ENCODE data around the gene APOA5. TPM values are rescaled to one million over a fixed set of nuclear protein-coding genes. Genes with fewer than 3 reads are reported as not detected.

APOA5 gene
- total RNA-seq, 1 donor from 2014 or later: not detected

- no peak overlapping the region for H3K27ac Mint-ChIP-seq
- no peak overlapping the region for H3K4me3 Mint-ChIP-seq
- H3K36me3 Mint-ChIP-seq (ENCODE audit: low read depth): no peaks in the 10 kb centered on the region
- DNase-seq (ENCODE audit: low spot score): no peak
- no peaks in the 10 kb centered on the region for H3K4me1 Mint-ChIP-seq (ENCODE audit: low read depth)
- H3K9me3 Mint-ChIP-seq: no peaks in the 10 kb centered on the region
- peaks cover 23% of the 10 kb centered on the region for H3K27me3 Mint-ChIP-seq (ENCODE audit: insufficient read depth)
- intact Hi-C loops (cut with micrococcal nuclease): no loop called here
Measured at GRCh38 chr11:116800610-116801009, 8.9 kb upstream of the APOA5 start.

GRCh38 chr11:116798368-116798767 lies 6.7 kb upstream of the APOA5 start:
- Mint-ChIP-seq H3K27ac (no peak overlapping the region), H3K36me3 (ENCODE audit: low read depth) (no peaks in the 10 kb centered on the region), H3K9me3 (no peaks in the 10 kb centered on the region), H3K4me1 (ENCODE audit: low read depth) (no peaks in the 10 kb centered on the region), H3K4me3 (no peak overlapping the region), H3K27me3 (ENCODE audit: insufficient read depth) (peaks cover 23% of the 10 kb centered on the region)
- intact Hi-C loops (cut with micrococcal nuclease): no loop called here
- DNase-seq (ENCODE audit: low spot score): no peak

GRCh38 chr11:116797816-116798215 lies 6.1 kb upstream of the APOA5 start:
- no peak overlapping the region for H3K27ac Mint-ChIP-seq
- peaks cover 22% of the 10 kb centered on the region for H3K27me3 Mint-ChIP-seq (ENCODE audit: insufficient read depth)
- H3K4me3 Mint-ChIP-seq: no peak overlapping the region
- H3K9me3 Mint-ChIP-seq: no peaks in the 10 kb centered on the region
- H3K4me1 Mint-ChIP-seq (ENCODE audit: low read depth): no peaks in the 10 kb centered on the region
- no peak for DNase-seq (ENCODE audit: low spot score)
- intact Hi-C loops (cut with micrococcal nuclease): no loop called here
- no peaks in the 10 kb centered on the region for H3K36me3 Mint-ChIP-seq (ENCODE audit: low read depth)

GRCh38 chr11:116796548-116796947 lies 4.9 kb upstream of the APOA5 start:
- intact Hi-C loops (cut with micrococcal nuclease): no loop called here
- no peaks in the 10 kb centered on the region for H3K9me3 Mint-ChIP-seq
- no peak overlapping the region for H3K27ac Mint-ChIP-seq
- no peaks in the 10 kb centered on the region for H3K4me1 Mint-ChIP-seq (ENCODE audit: low read depth)
- H3K36me3 Mint-ChIP-seq (ENCODE audit: low read depth): no peaks in the 10 kb centered on the region
- no peak overlapping the region for H3K4me3 Mint-ChIP-seq
- H3K27me3 Mint-ChIP-seq (ENCODE audit: insufficient read depth): peaks cover 16% of the 10 kb centered on the region
- DNase-seq (ENCODE audit: low spot score): no peak

- Mint-ChIP-seq H3K9me3 (no peaks in the 10 kb centered on the region), H3K27me3 (ENCODE audit: insufficient read depth) (peaks cover 10% of the 10 kb centered on the region), H3K4me3 (no peak overlapping the region), H3K36me3 (ENCODE audit: low read depth) (no peaks in the 10 kb centered on the region), H3K4me1 (ENCODE audit: low read depth) (peaks cover 5% of the 10 kb centered on the region), H3K27ac (no peak overlapping the region)
- intact Hi-C loops (cut with micrococcal nuclease): no loop called here
- DNase-seq (ENCODE audit: low spot score): no peak
Measured at GRCh38 chr11:116794851-116795250, 3.2 kb upstream of the APOA5 start.

- Mint-ChIP-seq H3K27ac (no peak overlapping the region), H3K36me3 (ENCODE audit: low read depth) (no peaks in the 10 kb centered on the region), H3K9me3 (no peaks in the 10 kb centered on the region), H3K4me1 (ENCODE audit: low read depth) (peaks cover 11% of the 10 kb centered on the region), H3K27me3 (ENCODE audit: insufficient read depth) (peaks cover 3% of the 10 kb centered on the region), H3K4me3 (no peak overlapping the region)
- intact Hi-C loops (cut with micrococcal nuclease): no loop called here
- no peak for DNase-seq (ENCODE audit: low spot score)
Measured at GRCh38 chr11:116793772-116794097, 2.1 kb upstream of the APOA5 start.

GRCh38 chr11:116792869-116793771 lies 1.4 kb upstream of the APOA5 start:
- no peaks in the 10 kb centered on the region for H3K36me3 Mint-ChIP-seq (ENCODE audit: low read depth)
- intact Hi-C loops (cut with micrococcal nuclease): no loop called here
- H3K27me3 Mint-ChIP-seq (ENCODE audit: insufficient read depth): no peaks in the 10 kb centered on the region
- H3K9me3 Mint-ChIP-seq: no peaks in the 10 kb centered on the region
- DNase-seq (ENCODE audit: low spot score): no peak
- peaks cover 17% of the 10 kb centered on the region for H3K4me1 Mint-ChIP-seq (ENCODE audit: low read depth)
- H3K27ac Mint-ChIP-seq: no peak overlapping the region
- no peak overlapping the region for H3K4me3 Mint-ChIP-seq

- H3K9me3 Mint-ChIP-seq: no peaks in the 10 kb centered on the region
- H3K4me3 Mint-ChIP-seq: no peak overlapping the region
- no peaks in the 10 kb centered on the region for H3K36me3 Mint-ChIP-seq (ENCODE audit: low read depth)
- H3K4me1 Mint-ChIP-seq (ENCODE audit: low read depth): peaks cover 18% of the 10 kb centered on the region
- no peaks in the 10 kb centered on the region for H3K27me3 Mint-ChIP-seq (ENCODE audit: insufficient read depth)
- no peak overlapping the region for H3K27ac Mint-ChIP-seq
- intact Hi-C loops (cut with micrococcal nuclease): no loop called here
- no peak for DNase-seq (ENCODE audit: low spot score)
Measured at GRCh38 chr11:116792144-116792868, 627 bp upstream of the APOA5 start.

- Mint-ChIP-seq H3K4me1 (ENCODE audit: low read depth) (peaks cover 29% of the 10 kb centered on the region), H3K27ac (no peak overlapping the region), H3K9me3 (no peaks in the 10 kb centered on the region), H3K36me3 (ENCODE audit: low read depth) (peaks cover 10% of the 10 kb centered on the region), H3K4me3 (peak overlapping the region; percentile 46), H3K27me3 (ENCODE audit: insufficient read depth) (no peaks in the 10 kb centered on the region)
- intact Hi-C loops (cut with micrococcal nuclease): loop anchor here (1.0 kb wide), 4 partner anchors 45 to 435 kb away; no protein-coding TSS in a partner anchor
- DNase-seq (ENCODE audit: low spot score): peak; percentile 62
Measured at GRCh38 chr11:116791002-116791812, 472 bp downstream of the APOA5 start.

GRCh38 chr11:116790167-116791001 lies 1.3 kb downstream of the APOA5 start:
- H3K27me3 Mint-ChIP-seq (ENCODE audit: insufficient read depth): no peaks in the 10 kb centered on the region
- H3K9me3 Mint-ChIP-seq: no peaks in the 10 kb centered on the region
- no peak overlapping the region for H3K27ac Mint-ChIP-seq
- peaks cover 38% of the 10 kb centered on the region for H3K4me1 Mint-ChIP-seq (ENCODE audit: low read depth)
- H3K36me3 Mint-ChIP-seq (ENCODE audit: low read depth): peaks cover 18% of the 10 kb centered on the region
- intact Hi-C loops (cut with micrococcal nuclease): loop anchor here (1.0 kb wide), 4 partner anchors 46 to 436 kb away; no protein-coding TSS in a partner anchor
- peak overlapping the region; percentile 46 for H3K4me3 Mint-ChIP-seq
- no peak for DNase-seq (ENCODE audit: low spot score)

GRCh38 chr11:116788975-116789374 lies 2.7 kb downstream of the APOA5 start:
- peak overlapping the region; percentile 90 for H3K4me3 Mint-ChIP-seq
- H3K4me1 Mint-ChIP-seq (ENCODE audit: low read depth): peaks cover 44% of the 10 kb centered on the region
- no peaks in the 10 kb centered on the region for H3K27me3 Mint-ChIP-seq (ENCODE audit: insufficient read depth)
- peaks cover 32% of the 10 kb centered on the region for H3K36me3 Mint-ChIP-seq (ENCODE audit: low read depth)
- no peak overlapping the region for H3K27ac Mint-ChIP-seq
- DNase-seq (ENCODE audit: low spot score): no peak
- no peaks in the 10 kb centered on the region for H3K9me3 Mint-ChIP-seq
- intact Hi-C loops (cut with micrococcal nuclease): loop anchor here (1.0 to 5.0 kb wide), 6 partner anchors 16 to 538 kb away; partner anchors contain the start of genes CEP164 and PAFAH1B2

GRCh38 chr11:116788534-116788933 lies 3.1 kb downstream of the APOA5 start:
- no peaks in the 10 kb centered on the region for H3K9me3 Mint-ChIP-seq
- H3K36me3 Mint-ChIP-seq (ENCODE audit: low read depth): peaks cover 33% of the 10 kb centered on the region
- peak overlapping the region; percentile 90 for H3K4me3 Mint-ChIP-seq
- DNase-seq (ENCODE audit: low spot score): no peak
- no peaks in the 10 kb centered on the region for H3K27me3 Mint-ChIP-seq (ENCODE audit: insufficient read depth)
- peak overlapping the region; percentile 88 for H3K27ac Mint-ChIP-seq
- H3K4me1 Mint-ChIP-seq (ENCODE audit: low read depth): peaks cover 44% of the 10 kb centered on the region
- intact Hi-C loops (cut with micrococcal nuclease): loop anchor here (1.0 to 5.0 kb wide), 6 partner anchors 15 to 539 kb away; partner anchors contain the start of genes CEP164 and PAFAH1B2

Data from activated T-helper 1 cell treated with anti-CD3 and anti-CD28 coated beads, Interleukin-12 subunit alpha, Interleukin-12 subunit beta, Interleukin-2, Interleukin-4 antibody, amounts not matched to agents 30 ng/mL and 10 ng/mL and 1 ng/mL, durations not matched to agents 14 hours and 24 hours and 36 hours (primary cell).